GM06990 (cell line): ENCODE data around the gene PHACTR3.
"Not testable (repeated sequence)": the region's sequence is repeated elsewhere in the genome, so short reads cannot be mapped to it uniquely, and the experiment has no call there.

Source experiments
- DNase-seq: peaks from one replicate; pipeline ENCODE4 v3.0.0-alpha.2; 2011; ENCODE audit not compliant: insufficient read length; ENCODE audit errors: extremely low read depth
- H3K27me3 ChIP-seq: replicated peaks from 2 replicates; pipeline ENCODE4 v1.6.0; 2011; ENCODE audit warnings: low read length; ENCODE audit not compliant: control insufficient read depth, insufficient read depth
- H3K36me3 ChIP-seq: 2 replicates; pipeline ENCODE4 v1.5.1; 2011; ENCODE audit warnings: low read length; ENCODE audit not compliant: control insufficient read depth, insufficient read depth
- H3K4me3 ChIP-seq: replicated peaks from 2 replicates; pipeline ENCODE4 v1.5.1; 2011; ENCODE audit warnings: low read depth, mild to moderate bottlenecking, control low read depth, low read length
- CTCF ChIP-seq: IDR thresholded peaks from 2 replicates; pipeline ENCODE4 v1.5.1; 2011; ENCODE audit warnings: low read length, control low read depth, mild to moderate bottlenecking, inconsistent platforms; ENCODE audit not compliant: insufficient read depth, poor library complexity, severe bottlenecking

Gene PHACTR3

GRCh38 chr20:59614714-59615113 is 10.4 kb downstream of the PHACTR3 start:
- no peak for TF ChIP-seq CTCF
- Histone ChIP-seq H3K27me3 (no peaks in the 10 kb centered on the region; the same call in none of the 2 replicates), H3K4me3 (no peak overlapping the region), H3K36me3 (no peaks in the 10 kb centered on the region)
- no peak for DNase-seq

- H3K27me3 ChIP-seq = no peaks in the 10 kb centered on the region; the same call in none of the 2 replicates
- no peaks in the 10 kb centered on the region for H3K36me3 ChIP-seq
- no peak for DNase-seq
- TF ChIP-seq CTCF = no peak
- no peak overlapping the region for H3K4me3 ChIP-seq
These were observed 12.0 kb downstream of the PHACTR3 start for GRCh38 chr20:59616306-59616705.

GRCh38 chr20:59617221-59617620 is 12.9 kb downstream of the PHACTR3 start:
- DNase-seq = no peak
- H3K27me3 ChIP-seq = no peaks in the 10 kb centered on the region; the same call in none of the 2 replicates

GRCh38 chr20:59618131-59618530 is 13.8 kb downstream of the PHACTR3 start:
- no peak for TF ChIP-seq CTCF
- no peaks in the 10 kb centered on the region; the same call in none of the 2 replicates for H3K27me3 ChIP-seq
- DNase-seq = no peak
- no peak overlapping the region for H3K4me3 ChIP-seq
- H3K36me3 ChIP-seq = no peaks in the 10 kb centered on the region

More at GRCh38 chr20:59617221-59617620, 12.9 kb downstream of the PHACTR3 start:
- Histone ChIP-seq H3K36me3 (no peaks in the 10 kb centered on the region), H3K4me3 (no peak overlapping the region)
- no peak for TF ChIP-seq CTCF

- H3K36me3 ChIP-seq = not testable (repeated sequence)
These were observed 14.2 kb downstream of the PHACTR3 start for GRCh38 chr20:59618585-59618984.

GRCh38 chr20:59620860-59621505 is 16.6 kb downstream of the PHACTR3 start:
- no peaks in the 10 kb centered on the region for H3K36me3 ChIP-seq
- no peak for TF ChIP-seq CTCF
- H3K27me3 ChIP-seq = no peaks in the 10 kb centered on the region; the same call in 1 of the 2 replicates
- no peak overlapping the region for H3K4me3 ChIP-seq
- no peak for DNase-seq

More at GRCh38 chr20:59618585-59618984, 14.2 kb downstream of the PHACTR3 start:
- not testable (repeated sequence) for H3K4me3 ChIP-seq, DNase-seq, H3K27me3 ChIP-seq
